GM18499 (cell line): ENCODE measurements around the gene SSB.
A peak's percentile ranks its signal among the peaks of the same experiment; 100 is the strongest.
"Not testable (repeated sequence)": the region's sequence is repeated elsewhere in the genome, so short reads cannot be mapped to it uniquely, and the experiment has no call there.

Source experiments
- ATAC-seq: cut with Tn5 transposase; IDR thresholded peaks from one replicate; pipeline ENCODE4 v1.9.1; 2021; ENCODE audit warnings: moderate number of reproducible peaks; ENCODE audit not compliant: insufficient read depth, unreplicated experiment

The SSB gene

GRCh38 chr2:169827272-169828140, 28.8 kb downstream of the SSB start, which contains the start of gene UBR3:
Gene UBR3, plus strand, starts transcription at chr2:169827454. Its CDS starts 54 bp downstream, at chr2:169827508.
- ATAC-seq: peak; percentile 62

GRCh38 chr2:169828141-169828811, 29.6 kb downstream of the SSB start:
- no peak for ATAC-seq

DNA sequence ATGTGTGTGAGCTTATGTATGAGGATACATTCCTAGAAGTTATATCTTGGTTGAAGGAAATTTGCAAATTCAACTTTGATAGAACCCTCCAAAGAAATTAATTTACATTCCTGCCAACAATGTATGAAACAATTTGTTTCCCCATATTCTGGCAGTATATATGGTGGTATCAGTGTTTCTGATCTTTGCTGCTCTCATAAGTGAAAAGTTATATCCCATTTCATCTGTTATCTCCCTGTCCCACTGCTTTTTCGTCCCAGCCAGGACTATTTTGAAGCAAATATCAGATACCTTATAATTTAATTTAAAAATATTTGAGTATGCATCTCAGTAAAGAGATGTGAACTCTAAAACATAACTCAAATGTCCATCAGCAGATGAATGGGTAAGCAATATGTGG, 35.7 kb downstream of the SSB start:
- ATAC-seq: no peak

GRCh38 chr2:169838743-169839489, 40.2 kb downstream of the SSB start:
- ATAC-seq: no peak

DNA sequence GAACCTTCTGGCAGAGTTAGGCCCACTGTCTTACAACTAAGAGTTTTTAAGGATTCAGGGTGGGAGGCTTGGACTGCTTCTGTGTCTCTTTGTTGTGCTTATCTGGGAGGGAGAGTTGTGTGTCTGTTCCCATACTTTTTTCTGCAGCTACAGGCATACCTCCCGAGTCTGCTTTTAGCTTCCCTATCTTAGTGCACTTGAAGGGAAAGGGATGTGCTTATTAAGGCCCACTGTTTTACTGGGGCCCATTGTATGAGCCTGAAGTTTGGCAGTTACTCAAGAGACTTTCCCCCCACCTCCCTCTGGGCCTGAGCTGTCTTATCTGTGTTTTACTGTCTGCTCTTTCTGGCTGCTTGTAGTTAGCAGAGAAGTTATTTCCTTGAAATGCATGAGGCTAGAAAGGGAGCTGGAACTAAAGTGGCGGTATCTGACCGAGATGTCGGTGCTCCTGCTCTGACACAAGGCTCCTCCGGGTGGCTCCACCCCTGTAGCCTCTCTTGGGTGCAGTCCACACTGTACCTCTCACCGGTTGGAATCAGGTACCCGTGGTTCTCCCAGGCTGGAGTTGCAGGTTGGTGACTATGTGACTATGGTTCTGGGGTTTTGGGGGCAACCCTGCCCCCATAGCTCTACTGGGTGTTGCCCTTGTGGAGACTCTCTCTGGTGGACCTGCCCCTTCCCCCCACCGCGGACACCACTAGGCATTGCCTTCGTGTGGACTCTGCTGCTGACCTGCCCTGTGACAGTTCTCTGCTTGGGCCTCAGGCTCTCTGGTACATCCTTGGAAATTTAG, 41.5 kb downstream of the SSB start:
- ATAC-seq: no peak

GRCh38 chr2:169840747-169841142, 42.1 kb downstream of the SSB start:
- no peak for ATAC-seq

- not testable (repeated sequence) for ATAC-seq
These were observed 43.0 kb downstream of the SSB start for GRCh38 chr2:169841625-169842024.

- no peak for ATAC-seq
These were observed 46.3 kb downstream of the SSB start for GRCh38 chr2:169845016-169845415.

- not testable (repeated sequence) for ATAC-seq
These were observed 50.5 kb downstream of the SSB start for GRCh38 chr2:169848959-169849693.

GRCh38 chr2:169849710-169850109, 51.0 kb downstream of the SSB start:
- no peak for ATAC-seq

DNA sequence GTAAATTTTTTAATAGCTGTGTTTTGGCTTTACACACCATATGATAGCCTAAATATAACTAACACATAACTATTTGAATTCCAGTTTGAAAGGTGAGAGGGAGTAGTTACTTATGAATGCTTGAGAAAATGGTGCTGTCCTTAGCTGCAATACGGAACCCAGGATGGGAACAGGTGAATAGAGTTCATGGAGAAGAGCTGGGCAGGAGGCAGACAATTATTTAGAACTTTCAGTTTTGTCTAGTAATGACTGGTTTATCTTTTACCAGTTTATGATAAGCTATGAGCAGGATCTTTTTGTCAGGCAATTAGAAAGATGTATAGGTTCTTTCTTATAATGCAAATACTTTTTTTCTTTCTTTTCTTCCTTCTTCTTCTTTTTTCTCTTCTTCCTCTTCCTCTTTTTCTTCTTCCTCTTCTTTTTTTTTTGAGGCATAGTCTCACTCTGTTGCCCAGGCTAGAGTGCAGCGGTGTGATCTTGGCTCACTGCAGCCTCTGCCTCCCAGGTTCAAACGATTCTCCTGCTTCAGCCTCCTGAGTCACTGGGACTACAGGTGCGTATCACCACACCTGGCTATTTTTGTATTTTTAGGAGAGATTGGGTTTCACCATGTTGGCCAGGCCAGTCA, 54.5 kb downstream of the SSB start:
- ATAC-seq: no peak

- not testable (repeated sequence) for ATAC-seq
These were observed 56.9 kb downstream of the SSB start for GRCh38 chr2:169855281-169856258.

DNA sequence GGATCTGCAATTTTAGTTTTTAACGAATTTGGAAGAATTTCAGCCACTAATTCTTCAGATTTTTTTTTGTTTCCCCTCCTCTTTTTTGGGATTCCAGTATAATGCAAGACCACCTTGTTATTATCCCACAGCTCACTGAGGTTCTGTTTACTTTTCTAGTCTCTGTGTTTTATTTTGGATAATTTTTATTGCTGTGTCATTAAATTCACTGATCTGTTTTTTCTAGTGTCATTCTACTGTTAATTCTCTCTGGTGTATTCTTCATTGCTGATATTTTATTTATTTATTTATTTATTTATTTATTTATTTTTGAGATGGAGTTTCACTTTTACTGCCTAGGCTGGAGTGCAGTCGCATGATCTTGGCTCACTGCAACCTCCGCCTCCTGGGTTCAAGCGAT, 60.8 kb downstream of the SSB start:
- no peak for ATAC-seq

DNA sequence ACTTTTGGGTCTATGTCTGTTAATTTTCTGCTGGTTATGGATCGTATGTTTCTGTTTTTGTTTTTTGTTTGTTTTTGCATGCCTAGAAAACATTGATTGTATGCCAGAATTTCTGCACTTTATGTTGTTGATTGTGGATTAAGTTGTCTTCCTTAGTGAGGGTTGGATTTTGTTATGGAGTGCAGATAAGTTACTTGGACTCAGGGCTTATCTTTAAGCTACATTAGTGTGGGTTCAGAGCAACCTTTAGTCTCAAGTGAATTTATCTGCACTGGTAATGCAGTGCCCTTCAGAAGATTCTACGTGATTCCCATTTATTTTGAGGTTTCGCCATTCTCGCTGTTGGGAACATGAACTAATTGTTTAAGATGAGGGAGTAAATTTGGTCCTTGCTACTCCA, 61.5 kb downstream of the SSB start:
- ATAC-seq: no peak
